Panc1 (cell line): ENCODE measurements around the gene PLIN4.
"Not testable (repeated sequence)": the region's sequence is repeated elsewhere in the genome, so short reads cannot be mapped to it uniquely, and the experiment has no call there.

Experiments
- POLR2AphosphoS5 ChIP-seq: IDR thresholded peaks from 2 replicates; pipeline ENCODE4 v1.6.1; 2012; ENCODE audit warnings: mild to moderate bottlenecking, low read depth, low read length, moderate library complexity
- SIN3A ChIP-seq: IDR thresholded peaks from 2 replicates; pipeline ENCODE4 v1.6.1; 2012; ENCODE audit warnings: low read depth, mild to moderate bottlenecking, low read length, moderate library complexity, borderline replicate concordance; ENCODE audit not compliant: insufficient read depth
- TCF7L2 ChIP-seq: IDR thresholded peaks from 2 replicates; pipeline ENCODE4 v1.6.1; 2011; ENCODE audit warnings: mild to moderate bottlenecking, low read depth, low read length, inconsistent platforms
- TF ChIP-seq, protein P1 (sequence below): fragments of 450-650 bp; IDR thresholded peaks from 2 replicates; pipeline ENCODE4 v1.5.1; 2017; ENCODE audit warnings: mild to moderate bottlenecking
- TF ChIP-seq, protein P2 (sequence below), 2 experiments: IDR thresholded peaks; 2 replicates each; pipeline ENCODE4 v1.6.1; 2011 to 2012; ENCODE audit warnings: low read depth in 2 of 2, control low read depth in 1 of 2, low read length in 1 of 2, mild to moderate bottlenecking in 1 of 2, moderate library complexity in 1 of 2; ENCODE audit not compliant: insufficient read depth in 1 of 2

DNA sequence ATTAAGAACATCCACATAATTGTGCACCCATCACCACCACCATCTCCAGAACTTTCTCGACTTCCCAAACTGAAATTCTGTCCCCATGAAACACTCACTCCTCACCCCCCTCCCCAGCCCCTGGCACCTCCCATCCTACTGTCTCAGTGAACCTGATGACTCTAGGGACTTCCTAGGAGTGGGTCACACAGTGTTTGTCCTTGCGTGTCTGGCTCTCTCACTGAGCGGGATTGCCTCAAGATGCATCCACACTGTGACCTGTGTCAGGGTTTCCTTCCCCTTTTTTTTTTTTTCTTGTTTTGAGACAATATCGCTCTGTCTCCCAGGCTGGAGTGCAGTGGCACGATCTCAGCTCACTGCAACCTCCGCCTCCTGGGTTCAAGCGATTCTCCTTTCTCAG is 43.8 kb upstream of the PLIN4 start:
- TF ChIP-seq, protein P1, sequence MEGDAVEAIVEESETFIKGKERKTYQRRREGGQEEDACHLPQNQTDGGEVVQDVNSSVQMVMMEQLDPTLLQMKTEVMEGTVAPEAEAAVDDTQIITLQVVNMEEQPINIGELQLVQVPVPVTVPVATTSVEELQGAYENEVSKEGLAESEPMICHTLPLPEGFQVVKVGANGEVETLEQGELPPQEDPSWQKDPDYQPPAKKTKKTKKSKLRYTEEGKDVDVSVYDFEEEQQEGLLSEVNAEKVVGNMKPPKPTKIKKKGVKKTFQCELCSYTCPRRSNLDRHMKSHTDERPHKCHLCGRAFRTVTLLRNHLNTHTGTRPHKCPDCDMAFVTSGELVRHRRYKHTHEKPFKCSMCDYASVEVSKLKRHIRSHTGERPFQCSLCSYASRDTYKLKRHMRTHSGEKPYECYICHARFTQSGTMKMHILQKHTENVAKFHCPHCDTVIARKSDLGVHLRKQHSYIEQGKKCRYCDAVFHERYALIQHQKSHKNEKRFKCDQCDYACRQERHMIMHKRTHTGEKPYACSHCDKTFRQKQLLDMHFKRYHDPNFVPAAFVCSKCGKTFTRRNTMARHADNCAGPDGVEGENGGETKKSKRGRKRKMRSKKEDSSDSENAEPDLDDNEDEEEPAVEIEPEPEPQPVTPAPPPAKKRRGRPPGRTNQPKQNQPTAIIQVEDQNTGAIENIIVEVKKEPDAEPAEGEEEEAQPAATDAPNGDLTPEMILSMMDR: not testable (repeated sequence)
- TF ChIP-seq, protein P2, sequence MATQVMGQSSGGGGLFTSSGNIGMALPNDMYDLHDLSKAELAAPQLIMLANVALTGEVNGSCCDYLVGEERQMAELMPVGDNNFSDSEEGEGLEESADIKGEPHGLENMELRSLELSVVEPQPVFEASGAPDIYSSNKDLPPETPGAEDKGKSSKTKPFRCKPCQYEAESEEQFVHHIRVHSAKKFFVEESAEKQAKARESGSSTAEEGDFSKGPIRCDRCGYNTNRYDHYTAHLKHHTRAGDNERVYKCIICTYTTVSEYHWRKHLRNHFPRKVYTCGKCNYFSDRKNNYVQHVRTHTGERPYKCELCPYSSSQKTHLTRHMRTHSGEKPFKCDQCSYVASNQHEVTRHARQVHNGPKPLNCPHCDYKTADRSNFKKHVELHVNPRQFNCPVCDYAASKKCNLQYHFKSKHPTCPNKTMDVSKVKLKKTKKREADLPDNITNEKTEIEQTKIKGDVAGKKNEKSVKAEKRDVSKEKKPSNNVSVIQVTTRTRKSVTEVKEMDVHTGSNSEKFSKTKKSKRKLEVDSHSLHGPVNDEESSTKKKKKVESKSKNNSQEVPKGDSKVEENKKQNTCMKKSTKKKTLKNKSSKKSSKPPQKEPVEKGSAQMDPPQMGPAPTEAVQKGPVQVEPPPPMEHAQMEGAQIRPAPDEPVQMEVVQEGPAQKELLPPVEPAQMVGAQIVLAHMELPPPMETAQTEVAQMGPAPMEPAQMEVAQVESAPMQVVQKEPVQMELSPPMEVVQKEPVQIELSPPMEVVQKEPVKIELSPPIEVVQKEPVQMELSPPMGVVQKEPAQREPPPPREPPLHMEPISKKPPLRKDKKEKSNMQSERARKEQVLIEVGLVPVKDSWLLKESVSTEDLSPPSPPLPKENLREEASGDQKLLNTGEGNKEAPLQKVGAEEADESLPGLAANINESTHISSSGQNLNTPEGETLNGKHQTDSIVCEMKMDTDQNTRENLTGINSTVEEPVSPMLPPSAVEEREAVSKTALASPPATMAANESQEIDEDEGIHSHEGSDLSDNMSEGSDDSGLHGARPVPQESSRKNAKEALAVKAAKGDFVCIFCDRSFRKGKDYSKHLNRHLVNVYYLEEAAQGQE (IDR thresholded peaks at IDR 0.05; ENCODE audit: insufficient read depth in 1 of 2, low read depth in 2 of 2, low read length in 1 of 2): not testable (repeated sequence)
- TF ChIP-seq POLR2AphosphoS5, SIN3A, TCF7L2: not testable (repeated sequence)
